Endodermal cell (in vitro differentiated cells): Measurements from ENCODE around the gene ASPSCR1. TPM values are rescaled to one million over a fixed set of nuclear protein-coding genes. Genes with fewer than 3 reads are reported as not detected.

ENCODE experiments used
- DNase-seq: peaks from one replicate; pipeline ENCODE4 v3.0.0-alpha.2; 2017
- H3K27ac ChIP-seq: 2 replicates; pipeline ENCODE4 v1.5.1; 2013; ENCODE audit warnings: mild to moderate bottlenecking, low read depth, low read length, moderate library complexity
- H3K27me3 ChIP-seq: 2 replicates; pipeline ENCODE4 v1.6.1; 2013; ENCODE audit warnings: mild to moderate bottlenecking, low read length, moderate library complexity; ENCODE audit not compliant: insufficient read depth, control insufficient read depth, poor library complexity, severe bottlenecking
- H3K36me3 ChIP-seq: 2 replicates; pipeline ENCODE4 v1.7.0; 2013; ENCODE audit warnings: mild to moderate bottlenecking, low read length, moderate library complexity; ENCODE audit not compliant: control insufficient read depth, insufficient read depth
- H3K4me1 ChIP-seq: one replicate; pipeline ENCODE4 v1.7.0; 2013; ENCODE audit warnings: low read length; ENCODE audit not compliant: control insufficient read depth, insufficient read depth
- H3K4me3 ChIP-seq: 2 replicates; pipeline ENCODE4 v1.5.1; 2013; ENCODE audit warnings: mild to moderate bottlenecking, low read length, moderate library complexity
- H3K9ac ChIP-seq: 2 replicates; pipeline ENCODE4 v1.6.1; 2013; ENCODE audit warnings: mild to moderate bottlenecking, low read length, moderate library complexity; ENCODE audit not compliant: poor library complexity, severe bottlenecking; ENCODE audit errors: extremely low read depth
- H3K9me3 ChIP-seq: 2 replicates; pipeline ENCODE4 v1.6.1; 2013; ENCODE audit warnings: mild to moderate bottlenecking, low read length, moderate library complexity; ENCODE audit not compliant: control insufficient read depth
- H3K27ac Mint-ChIP-seq: 2 replicates; pipeline ENCODE4 v1.8.0; 2020; ENCODE audit warnings: mixed read lengths
- H3K27me3 Mint-ChIP-seq: 2 replicates; pipeline ENCODE4 v1.8.0; 2021; ENCODE audit warnings: mild to moderate bottlenecking, mixed read lengths; ENCODE audit not compliant: insufficient read depth
- H3K36me3 Mint-ChIP-seq: 2 replicates; pipeline ENCODE4 v1.8.0; 2020; ENCODE audit warnings: low read depth, mixed read lengths
- H3K4me1 Mint-ChIP-seq: 2 replicates; pipeline ENCODE4 v1.8.0; 2020; ENCODE audit warnings: mixed read lengths
- H3K4me3 Mint-ChIP-seq: 2 replicates; pipeline ENCODE4 v1.8.0; 2020; ENCODE audit warnings: mild to moderate bottlenecking, moderate library complexity, mixed read lengths
- H3K9me3 Mint-ChIP-seq: 2 replicates; pipeline ENCODE4 v1.8.0; 2020; ENCODE audit warnings: mild to moderate bottlenecking, mixed read lengths
- CTCF ChIP-seq: fragments of 200-600 bp; sonication (generic); conservative IDR thresholded peaks from 2 replicates; pipeline ENCODE4 v1.5.0; 2021; ENCODE audit warnings: antibody characterized with exemption, mild to moderate bottlenecking
- WGBS, 2 experiments: methylation state at CpG; one replicate each; pipeline versions ENCODE4 v1.1.5 to v1.1.7; 2013; ENCODE audit warnings: missing lambda C conversion rate in 2 of 2, mixed read lengths in 1 of 2; ENCODE audit not compliant: insufficient coverage in 1 of 2, insufficient read length in 1 of 2; 5-methylcytosine and 5-hydroxymethylcytosine counted together
- total RNA-seq, 2 donors: library from RNA; stranded (reverse); fragmentation: NEBNext Ultra II Directional in 1 of 2; extraction: Animal tissue kit (Norgen Biotek cat#: 25700) in 1 of 2; gene quantifications; 2 replicates in 1 of 2; 3 replicates in 1 of 2; pipeline ENCODE4 v1.2.1, GENCODE V29; 2021

Gene ASPSCR1
- total RNA-seq, 2 donors from 2014 or later = 50.8 to 65.4 TPM

- Mint-ChIP-seq H3K27me3 (no peaks in the 10 kb centered on the region), H3K36me3 (peaks cover 14% of the 10 kb centered on the region), H3K4me1 (no peaks in the 10 kb centered on the region), H3K27ac (no peak overlapping the region), H3K9me3 (no peaks in the 10 kb centered on the region), H3K4me3 (no peak overlapping the region)
- no peak for TF ChIP-seq CTCF
- no peaks in the 10 kb centered on the region for H3K4me1 ChIP-seq
- no peak overlapping the region for H3K27ac ChIP-seq
- no peak for DNase-seq
- 95 to 98% methylated on average over 24 to 28 of the region's 28 CpGs for WGBS, 2 experiments
- no peak overlapping the region for H3K4me3 ChIP-seq
- peaks cover 39% of the 10 kb centered on the region for H3K36me3 ChIP-seq
- H3K9ac ChIP-seq = no peak overlapping the region
- no peaks in the 10 kb centered on the region for H3K27me3 ChIP-seq
- no peaks in the 10 kb centered on the region for H3K9me3 ChIP-seq
Observed at GRCh38 chr17:82055965-82056728, 78.7 kb downstream of the ASPSCR1 start.

DNA sequence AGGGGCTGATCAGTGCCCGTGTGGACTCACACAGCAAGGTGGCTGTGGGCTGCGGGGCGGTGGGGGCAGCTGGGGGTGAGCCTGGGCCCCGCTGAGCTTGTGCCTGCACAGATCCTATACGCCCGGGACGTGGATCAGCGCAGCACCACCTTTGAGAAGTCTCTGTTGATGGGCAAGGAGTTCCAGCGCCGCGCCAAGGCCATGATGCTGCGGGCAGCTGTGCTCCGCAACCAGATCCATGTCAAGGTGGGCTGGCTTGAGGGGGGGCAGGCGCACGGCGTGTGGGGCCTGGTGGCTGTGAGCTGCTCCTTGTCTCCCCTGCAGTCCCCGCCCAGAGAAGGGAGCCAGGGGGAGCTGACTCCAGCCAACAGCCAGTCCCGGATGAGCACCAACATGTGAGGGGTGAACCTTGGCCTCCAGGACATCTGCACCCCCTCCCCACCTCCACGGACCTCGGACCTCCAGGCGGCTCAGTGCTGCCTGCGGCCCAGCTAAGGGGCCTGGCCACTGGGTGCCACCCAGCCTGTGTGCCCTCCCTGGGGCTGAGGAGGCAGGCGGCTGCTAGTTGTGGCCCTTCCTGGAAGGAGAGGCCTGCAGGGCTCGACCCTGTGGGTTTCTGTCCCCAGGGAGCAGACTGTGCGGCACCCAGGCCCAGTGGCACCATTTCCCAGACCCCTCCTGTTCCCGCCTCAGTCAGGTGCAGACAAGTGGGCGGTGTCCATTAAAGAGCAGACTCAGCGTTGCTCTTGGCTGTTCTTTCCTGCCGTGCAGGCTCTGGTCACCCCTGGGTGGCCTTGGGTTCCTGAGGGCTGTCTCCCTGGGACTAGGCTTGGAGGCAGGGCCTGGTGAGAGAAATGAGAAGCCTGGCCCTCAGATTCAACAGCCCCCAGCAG lies 79.5 kb downstream of the ASPSCR1 start:
- Histone ChIP-seq H3K4me1 (no peaks in the 10 kb centered on the region), H3K27me3 (no peaks in the 10 kb centered on the region), H3K27ac (no peak overlapping the region), H3K4me3 (no peak overlapping the region), H3K9me3 (no peaks in the 10 kb centered on the region), H3K9ac (no peak overlapping the region), H3K36me3 (peaks cover 43% of the 10 kb centered on the region)
- 94 to 98% methylated on average over 20 to 29 of the region's 29 CpGs for WGBS, 2 experiments
- TF ChIP-seq CTCF = no peak
- Mint-ChIP-seq H3K27me3 (no peaks in the 10 kb centered on the region), H3K27ac (no peak overlapping the region), H3K4me1 (no peaks in the 10 kb centered on the region), H3K36me3 (peaks cover 14% of the 10 kb centered on the region), H3K4me3 (no peak overlapping the region), H3K9me3 (no peaks in the 10 kb centered on the region)
- DNase-seq = no peak

GRCh38 chr17:82058230-82058854 lies 80.9 kb downstream of the ASPSCR1 start:
- no peak for DNase-seq
- H3K27me3 ChIP-seq = no peaks in the 10 kb centered on the region
- no peak overlapping the region for H3K4me3 ChIP-seq
- H3K9me3 ChIP-seq = no peaks in the 10 kb centered on the region
- no peak overlapping the region for H3K4me3 Mint-ChIP-seq
- TF ChIP-seq CTCF = no peak
- no peaks in the 10 kb centered on the region for H3K27me3 Mint-ChIP-seq
- H3K9me3 Mint-ChIP-seq = no peaks in the 10 kb centered on the region
- peaks cover 40% of the 10 kb centered on the region for H3K36me3 ChIP-seq
- 88 to 93% methylated on average over 13 to 17 of the region's 17 CpGs for WGBS, 2 experiments
- peaks cover 16% of the 10 kb centered on the region for H3K36me3 Mint-ChIP-seq
- H3K4me1 ChIP-seq = no peaks in the 10 kb centered on the region
- no peak overlapping the region for H3K27ac Mint-ChIP-seq
- H3K27ac ChIP-seq = no peak overlapping the region
- no peak overlapping the region for H3K9ac ChIP-seq
- H3K4me1 Mint-ChIP-seq = no peaks in the 10 kb centered on the region
